Ishikawa (cell line): ENCODE results near the gene FAM3D.

Experiments
- CEBPB ChIP-seq: IDR thresholded peaks from 2 replicates; pipeline ENCODE4 v1.6.1; 2012
- CREB1 ChIP-seq: IDR thresholded peaks from 2 replicates; pipeline ENCODE4 v1.6.1; 2012; ENCODE audit warnings: low read depth
- EGR1 ChIP-seq: IDR thresholded peaks from 2 replicates; pipeline ENCODE4 v1.6.1; 2012
- EP300 ChIP-seq: IDR thresholded peaks from 2 replicates; pipeline ENCODE4 v1.6.1; 2012; ENCODE audit warnings: borderline replicate concordance
- FOXM1 ChIP-seq: IDR thresholded peaks from 2 replicates; pipeline ENCODE4 v1.6.1; 2012; ENCODE audit warnings: low read depth, borderline replicate concordance
- MAX ChIP-seq: IDR thresholded peaks from 2 replicates; pipeline ENCODE4 v1.6.1; 2012
- NFIC ChIP-seq: IDR thresholded peaks from 2 replicates; pipeline ENCODE4 v1.6.1; 2012
- RAD21 ChIP-seq: IDR thresholded peaks from 2 replicates; pipeline ENCODE4 v1.6.1; 2012; ENCODE audit warnings: low read depth
- REST ChIP-seq: IDR thresholded peaks from 2 replicates; pipeline ENCODE4 v1.6.1; 2012; ENCODE audit warnings: low read depth, mild to moderate bottlenecking
- TAF1 ChIP-seq: IDR thresholded peaks from 2 replicates; pipeline ENCODE4 v1.6.1; 2012; ENCODE audit warnings: low read depth, mild to moderate bottlenecking
- TCF12 ChIP-seq: IDR thresholded peaks from 2 replicates; pipeline ENCODE4 v1.6.1; 2012; ENCODE audit warnings: low read depth
- TEAD4 ChIP-seq: IDR thresholded peaks from 2 replicates; pipeline ENCODE4 v1.6.1; 2012
- YY1 ChIP-seq: IDR thresholded peaks from 2 replicates; pipeline ENCODE4 v1.6.1; 2012; ENCODE audit warnings: low read depth
- ZBTB7A ChIP-seq: IDR thresholded peaks from 2 replicates; pipeline ENCODE4 v1.6.1; 2012; ENCODE audit warnings: low read depth
- TF ChIP-seq, protein P1 (sequence below): IDR thresholded peaks from 2 replicates; pipeline ENCODE4 v1.6.1; 2012

Gene FAM3D

GRCh38 chr3:58672451-58672850, 5.9 kb upstream of the FAM3D start:
- TF ChIP-seq NFIC: no peak
- no peak for TF ChIP-seq TAF1
- TF ChIP-seq TEAD4: no peak
- no peak for TF ChIP-seq YY1
- no peak for TF ChIP-seq TCF12
- TF ChIP-seq REST: no peak
- no peak for TF ChIP-seq EGR1
- TF ChIP-seq, protein P1, sequence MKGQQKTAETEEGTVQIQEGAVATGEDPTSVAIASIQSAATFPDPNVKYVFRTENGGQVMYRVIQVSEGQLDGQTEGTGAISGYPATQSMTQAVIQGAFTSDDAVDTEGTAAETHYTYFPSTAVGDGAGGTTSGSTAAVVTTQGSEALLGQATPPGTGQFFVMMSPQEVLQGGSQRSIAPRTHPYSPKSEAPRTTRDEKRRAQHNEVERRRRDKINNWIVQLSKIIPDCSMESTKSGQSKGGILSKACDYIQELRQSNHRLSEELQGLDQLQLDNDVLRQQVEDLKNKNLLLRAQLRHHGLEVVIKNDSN: no peak
- TF ChIP-seq EP300: no peak
- no peak for TF ChIP-seq RAD21

DNA sequence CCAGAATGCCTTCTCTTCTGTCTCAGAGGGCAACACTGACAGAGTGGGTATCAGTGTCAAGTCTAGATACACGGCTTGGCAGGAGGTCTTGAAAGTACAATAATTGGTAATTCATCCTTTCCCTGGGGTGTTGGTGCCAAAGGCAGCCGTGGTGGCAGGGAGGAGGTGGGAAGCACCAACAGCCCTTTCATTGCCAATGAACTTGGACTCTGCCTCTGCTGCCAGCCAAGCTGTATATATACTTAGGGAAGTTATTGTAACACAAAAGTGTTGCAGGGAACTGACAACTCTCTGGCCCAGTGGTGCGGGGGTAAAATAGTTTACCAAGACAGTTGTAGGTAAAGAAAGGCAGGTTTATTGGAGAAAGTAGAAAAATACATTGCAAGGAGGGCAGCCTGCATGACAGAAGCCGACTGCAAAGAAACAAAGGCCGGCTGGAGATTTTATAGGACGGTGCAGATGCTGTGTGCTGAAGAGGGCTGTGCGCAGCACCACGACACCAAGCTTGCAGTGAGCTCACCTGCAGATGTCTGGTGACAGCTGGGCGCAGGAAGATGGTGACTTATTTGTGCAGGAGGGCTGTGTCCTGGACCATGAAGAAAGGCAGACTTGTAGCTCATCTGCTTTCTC, 4.0 kb upstream of the FAM3D start:
- TF ChIP-seq RAD21 (no peak), TAF1 (no peak), EP300 (no peak), TCF12 (no peak), REST (no peak), NFIC (no peak), TEAD4 (no peak), ZBTB7A (no peak), YY1 (no peak), MAX (no peak)
- TF ChIP-seq, protein P1: no peak

- TF ChIP-seq, protein P1: no peak
- no peak for TF ChIP-seq RAD21
- no peak for TF ChIP-seq TAF1
- no peak for TF ChIP-seq NFIC
- TF ChIP-seq CEBPB: no peak
- TF ChIP-seq MAX: no peak
- no peak for TF ChIP-seq CREB1
- TF ChIP-seq ZBTB7A: no peak
- TF ChIP-seq FOXM1: no peak
- no peak for TF ChIP-seq TEAD4
- no peak for TF ChIP-seq TCF12
Measured at GRCh38 chr3:58668247-58668646, 1.7 kb upstream of the FAM3D start.

DNA sequence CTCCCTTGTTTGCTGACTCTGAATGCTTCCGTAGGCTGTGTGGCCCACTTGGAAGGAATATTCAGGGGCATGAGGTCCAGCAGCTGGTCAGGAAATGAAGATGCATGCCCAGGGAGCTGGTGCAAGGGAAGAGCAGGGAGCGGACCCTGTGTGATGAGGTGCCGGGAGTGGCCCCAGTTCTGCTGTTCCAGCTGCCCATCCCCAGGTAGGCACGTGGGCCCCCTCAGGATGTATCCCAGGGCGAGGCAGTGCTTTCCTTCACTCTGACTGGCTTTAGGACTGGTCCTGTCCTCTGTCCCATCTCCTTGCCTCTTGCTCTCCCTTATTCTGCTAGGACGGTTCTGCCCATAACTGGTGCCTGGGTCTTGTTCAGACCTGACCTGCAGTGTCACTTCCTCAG, 1.1 kb upstream of the FAM3D start:
- TF ChIP-seq TCF12 (no peak), REST (no peak), EP300 (no peak)
